HTERT RPE-1 (cell line): ENCODE results near the gene MAPK8IP1.

ENCODE experiments used
- in situ Hi-C: fragments of 300-500 bp; cut with MboI; formaldehyde crosslinking; loops from 4 replicates; pipeline ENCODE4 v1.14.3; 2020; ENCODE audit warnings: low sequenced_read_pairs

The MAPK8IP1 gene

DNA sequence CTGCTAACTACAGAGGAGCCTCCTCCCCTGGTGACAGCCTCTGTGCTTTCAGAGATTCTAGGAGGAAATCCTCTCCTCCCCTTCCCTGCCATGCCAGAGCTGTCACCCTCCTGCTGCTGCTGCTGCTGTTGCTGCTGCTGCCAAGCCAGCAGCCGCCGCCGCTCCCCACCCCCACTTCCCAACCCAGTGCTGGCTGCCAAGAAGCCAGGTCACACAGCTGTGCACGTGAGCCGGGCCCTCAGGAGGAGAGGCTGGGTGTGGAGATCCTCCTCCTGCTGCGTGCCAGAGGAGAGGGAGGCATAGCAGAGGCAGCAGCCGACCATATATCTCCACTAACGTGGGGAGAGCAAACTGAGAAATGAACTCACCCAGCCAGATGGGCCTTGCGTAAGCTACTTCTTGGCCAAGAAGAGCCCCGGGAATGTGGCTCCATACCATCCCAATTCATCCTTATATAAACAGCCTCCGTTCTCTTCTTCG, 25.8 kb upstream of the MAPK8IP1 start:
- in situ Hi-C loops, result no loop called here

DNA sequence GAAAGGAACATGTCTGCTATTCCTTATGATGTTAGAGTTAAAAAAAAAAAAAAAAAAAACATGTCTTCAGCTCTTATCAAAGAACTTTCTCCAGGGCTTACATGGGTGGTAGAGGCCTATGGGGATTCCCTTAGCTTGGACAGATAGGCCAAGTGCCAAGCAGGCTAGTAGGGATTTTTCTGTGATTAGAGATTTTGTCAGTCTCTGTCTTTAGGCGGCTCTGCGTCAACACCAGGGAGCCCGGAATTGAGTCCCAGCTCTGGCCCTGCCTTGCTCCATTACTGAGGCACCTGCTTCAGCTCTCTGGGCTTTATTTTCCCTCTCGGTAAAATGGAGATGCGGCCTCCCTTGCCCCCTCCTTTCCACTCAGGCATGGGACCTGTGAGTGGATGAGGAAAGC, 25.1 kb upstream of the MAPK8IP1 start:
- in situ Hi-C loops, result no loop called here

DNA sequence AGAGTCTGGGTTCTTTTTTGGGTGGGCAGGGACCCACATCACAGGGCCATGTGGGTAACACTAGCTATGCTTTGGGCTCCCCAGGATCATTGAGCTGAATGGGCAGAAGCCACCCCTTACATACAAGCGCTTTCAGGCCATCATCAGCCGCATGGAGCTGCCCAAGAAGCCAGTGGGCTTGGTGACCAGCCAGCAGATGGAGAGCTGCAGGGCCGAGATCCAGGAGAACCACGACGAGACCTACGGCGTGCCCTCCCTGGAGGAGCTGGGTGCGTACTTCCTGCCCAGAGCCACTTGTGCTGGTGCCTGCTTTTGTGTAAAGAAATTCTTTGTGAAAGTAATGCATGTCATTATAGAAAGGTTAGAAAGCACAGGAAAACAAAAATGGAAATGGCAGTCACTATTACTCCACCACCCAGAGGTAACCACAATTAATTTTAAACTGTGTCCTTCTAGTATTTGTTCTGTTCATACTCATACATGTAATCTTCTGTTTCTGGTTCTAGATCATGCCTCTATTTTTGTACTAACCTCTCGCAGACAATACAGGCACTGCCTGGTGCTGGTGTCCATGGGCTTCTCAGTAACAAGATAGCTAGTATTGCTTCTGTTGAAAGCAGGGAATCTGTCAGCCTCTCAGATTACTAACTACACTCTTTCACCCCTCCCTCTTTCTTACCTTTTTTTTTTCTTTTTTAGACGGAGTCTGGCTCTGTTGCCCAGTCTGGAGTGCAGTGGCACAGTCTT, 24.5 kb upstream of the MAPK8IP1 start:
- in situ Hi-C loops, result no loop called here

DNA sequence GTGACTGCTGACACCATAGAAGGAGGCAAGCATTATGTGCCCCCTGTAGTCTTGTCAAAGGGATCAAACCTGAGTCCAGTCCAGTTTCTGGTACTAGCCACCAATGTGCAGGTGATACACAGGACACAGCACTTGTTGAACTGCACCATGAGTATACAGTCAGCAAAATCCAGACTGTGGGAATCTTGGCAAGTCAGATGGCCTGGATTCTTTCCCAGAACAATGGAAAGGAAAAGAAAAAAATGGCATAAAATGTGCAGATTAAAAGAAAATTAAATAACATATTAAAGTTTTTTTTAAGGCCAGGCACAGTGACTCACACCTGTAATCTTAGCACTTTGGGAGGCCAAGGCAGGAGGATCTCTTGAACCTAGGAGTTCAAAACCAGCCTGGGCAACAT, 21.4 kb upstream of the MAPK8IP1 start:
- in situ Hi-C loops, result no loop called here

DNA sequence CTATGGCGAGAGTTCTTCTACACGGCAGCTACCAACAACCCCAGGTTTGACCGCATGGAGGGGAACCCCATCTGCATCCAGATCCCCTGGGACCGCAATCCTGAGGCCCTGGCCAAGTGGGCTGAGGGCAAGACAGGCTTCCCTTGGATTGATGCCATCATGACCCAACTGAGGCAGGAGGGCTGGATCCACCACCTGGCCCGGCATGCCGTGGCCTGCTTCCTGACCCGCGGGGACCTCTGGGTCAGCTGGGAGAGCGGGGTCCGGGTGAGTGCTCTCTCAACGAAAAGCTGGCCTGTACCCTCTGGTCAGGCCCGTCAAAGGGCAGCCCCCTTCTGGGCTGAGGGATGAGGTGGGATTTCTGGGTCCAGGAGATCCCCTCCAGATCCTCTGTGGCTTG, 15.9 kb upstream of the MAPK8IP1 start:
- in situ Hi-C loops, result no loop called here

DNA sequence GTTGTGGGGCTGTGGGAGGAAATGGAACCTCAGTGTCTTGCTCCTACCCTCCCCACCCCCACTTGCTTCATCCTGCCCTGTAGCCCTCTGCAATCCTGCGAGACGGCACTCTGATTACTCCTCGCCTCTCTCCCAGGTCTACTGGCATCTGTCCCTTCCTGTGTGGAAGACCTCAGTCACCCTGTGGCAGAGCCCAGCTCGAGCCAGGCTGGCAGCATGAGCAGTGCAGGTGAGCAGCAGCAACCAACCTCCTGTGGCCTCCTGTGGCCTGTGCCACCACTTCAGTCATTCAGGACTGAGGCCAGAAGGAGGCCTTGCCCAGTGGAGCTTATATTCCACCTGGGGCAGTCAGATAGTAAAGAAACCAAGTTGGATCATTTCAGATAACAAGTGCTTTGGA, 14.7 kb upstream of the MAPK8IP1 start:
- in situ Hi-C loops, result no loop called here

DNA sequence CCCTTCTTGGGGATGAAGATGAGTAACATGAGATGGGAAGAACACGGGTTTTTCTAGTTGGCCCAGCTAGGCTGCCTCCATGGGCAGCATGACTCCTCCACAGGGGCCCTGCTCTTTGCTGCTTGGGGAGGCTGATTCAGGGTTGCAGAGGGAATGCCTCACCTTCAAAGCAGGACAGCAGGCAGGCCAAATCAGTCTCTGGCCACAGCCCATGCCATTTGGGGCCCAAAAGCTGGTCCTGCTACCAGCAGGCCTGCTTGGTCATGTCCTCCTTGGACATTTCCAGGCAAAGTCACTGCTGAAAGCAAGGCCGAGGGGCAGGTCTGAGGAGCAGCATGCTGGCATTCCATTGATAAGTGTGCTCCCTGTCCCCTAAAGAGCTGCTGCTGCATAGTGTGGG, 13.8 kb upstream of the MAPK8IP1 start:
- in situ Hi-C loops, result no loop called here

DNA sequence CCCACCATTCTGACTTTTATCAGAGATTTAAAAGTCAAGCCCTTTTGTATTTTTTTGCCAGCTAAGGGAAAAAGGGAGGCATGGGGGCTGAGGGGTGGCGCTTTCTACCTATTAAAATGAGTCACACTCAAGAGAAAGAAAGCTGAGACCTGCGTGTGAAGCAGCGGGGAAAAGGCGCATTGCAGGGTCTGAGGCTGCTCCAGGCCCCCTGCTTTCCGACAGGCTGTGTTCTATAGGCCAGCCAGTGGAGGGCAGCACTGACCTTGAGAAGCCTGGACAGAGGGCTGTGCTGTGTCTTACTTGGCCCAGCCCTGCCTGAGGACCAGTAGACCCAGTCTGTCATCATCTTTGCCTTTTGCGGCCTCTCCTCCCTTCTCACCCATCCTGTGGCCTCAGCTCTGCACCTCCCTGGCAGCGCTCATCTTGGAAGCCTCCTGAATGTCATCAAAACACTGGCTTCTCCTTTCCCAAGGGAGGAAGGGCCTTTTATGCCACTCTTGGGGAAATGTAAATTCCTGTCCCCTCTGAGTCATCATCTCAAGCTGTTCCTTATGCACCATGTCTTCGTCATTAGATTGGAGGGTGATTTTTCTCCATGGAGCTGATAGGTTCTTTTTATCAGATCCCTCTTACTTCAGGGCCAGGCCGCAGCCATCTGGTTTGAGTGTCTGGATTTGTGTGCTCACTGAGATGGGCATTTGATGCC, 12.6 kb upstream of the MAPK8IP1 start:
- in situ Hi-C loops, result no loop called here

DNA sequence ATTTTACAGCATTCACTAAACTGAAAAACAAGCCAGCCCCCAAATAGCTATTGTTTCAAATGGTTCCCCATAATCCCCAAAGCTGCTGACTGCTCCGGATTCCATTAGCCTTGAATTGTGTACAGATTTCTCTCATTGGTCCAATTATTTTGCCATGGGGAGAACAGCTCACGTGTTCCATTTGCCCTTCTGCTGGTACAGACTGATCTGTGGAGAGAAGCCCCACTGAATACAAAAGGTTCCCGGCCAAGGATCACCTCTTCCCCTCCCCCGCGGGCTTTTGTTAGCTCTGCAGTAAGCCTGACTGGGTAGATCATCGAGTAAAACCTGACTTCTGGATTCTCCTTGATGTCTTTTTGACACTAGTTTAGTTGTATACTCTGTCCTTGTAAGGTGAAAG, 9.1 kb upstream of the MAPK8IP1 start:
- in situ Hi-C loops, result no loop called here

DNA sequence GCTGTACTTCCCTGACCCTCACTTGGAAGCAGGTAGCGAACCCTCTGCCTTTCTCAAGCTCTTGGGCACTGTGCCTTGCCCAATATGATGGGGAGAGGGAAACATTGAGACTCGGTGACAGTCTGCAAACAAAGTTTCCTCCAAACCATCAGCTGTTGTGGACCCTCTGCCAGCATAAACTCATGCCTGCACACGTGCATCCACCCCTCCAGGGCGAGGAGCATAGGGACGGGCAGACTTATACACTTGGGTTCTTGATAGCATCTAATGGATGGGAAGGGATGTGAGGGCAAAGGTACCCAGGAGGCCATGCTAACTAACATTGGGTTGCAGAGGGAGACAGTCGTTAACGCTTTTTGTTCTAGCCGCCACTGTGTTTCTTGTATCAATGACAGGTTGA, 8.2 kb upstream of the MAPK8IP1 start:
- in situ Hi-C loops, result no loop called here

DNA sequence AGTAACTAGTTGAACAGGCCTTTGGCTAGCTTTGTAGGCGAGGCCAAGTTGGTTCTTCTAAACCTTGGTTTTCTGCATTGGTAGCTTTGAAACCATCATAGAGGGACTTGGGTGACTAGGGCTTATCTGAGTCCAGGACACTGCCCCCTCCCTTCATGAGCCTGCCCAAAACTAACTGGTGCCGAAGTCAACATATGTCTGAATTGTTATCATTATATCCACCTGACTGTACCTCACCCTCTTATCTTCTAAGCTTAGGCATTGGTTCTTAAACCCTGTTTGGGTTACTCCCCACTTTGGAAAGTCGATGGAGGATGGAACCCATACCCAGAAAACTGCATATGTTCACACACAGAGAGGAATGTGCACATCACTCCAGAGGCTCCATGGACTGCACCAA, 7.6 kb upstream of the MAPK8IP1 start:
- in situ Hi-C loops, result no loop called here

DNA sequence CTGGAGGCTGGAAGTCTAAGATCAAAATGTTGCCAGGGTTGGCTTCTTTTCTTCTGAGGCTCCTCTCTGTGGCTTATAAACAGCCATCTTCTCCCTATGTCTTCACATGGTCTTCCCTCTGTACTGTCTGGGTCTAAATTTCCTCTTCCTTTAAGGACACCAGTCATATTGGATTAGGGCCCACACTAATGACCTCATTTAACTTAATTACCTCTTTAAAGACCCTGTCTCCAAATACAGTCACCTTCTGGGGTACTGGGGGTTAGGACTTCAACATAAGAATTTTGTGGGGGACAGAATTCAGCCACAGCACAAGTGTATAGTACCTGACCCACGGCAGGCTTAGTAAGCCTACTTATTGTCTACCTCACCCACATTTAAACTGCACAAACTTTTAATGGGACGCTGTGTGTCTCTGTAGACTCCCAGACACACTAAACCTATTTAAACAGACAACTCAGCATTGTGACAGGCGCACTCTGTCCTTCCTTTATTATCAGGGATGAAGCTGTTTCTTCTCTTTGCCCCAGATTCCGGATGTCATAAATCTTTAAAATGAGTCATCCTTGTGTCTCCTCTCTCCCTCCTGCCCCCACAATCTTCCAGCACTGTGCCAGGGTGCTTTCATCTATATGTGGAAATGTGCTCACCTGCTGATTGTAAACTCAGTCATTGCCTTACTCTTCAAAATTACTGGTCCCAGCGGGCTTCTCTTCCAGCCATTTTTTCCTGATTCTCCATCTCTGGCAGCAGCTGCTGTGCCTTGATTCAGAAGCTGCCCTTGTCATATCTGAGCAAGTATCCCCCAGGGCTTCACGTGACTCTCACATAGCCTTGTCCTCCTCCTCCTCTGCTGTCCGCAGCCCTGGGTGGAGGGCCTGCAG, 5.4 kb upstream of the MAPK8IP1 start:
- in situ Hi-C loops, result no loop called here

DNA sequence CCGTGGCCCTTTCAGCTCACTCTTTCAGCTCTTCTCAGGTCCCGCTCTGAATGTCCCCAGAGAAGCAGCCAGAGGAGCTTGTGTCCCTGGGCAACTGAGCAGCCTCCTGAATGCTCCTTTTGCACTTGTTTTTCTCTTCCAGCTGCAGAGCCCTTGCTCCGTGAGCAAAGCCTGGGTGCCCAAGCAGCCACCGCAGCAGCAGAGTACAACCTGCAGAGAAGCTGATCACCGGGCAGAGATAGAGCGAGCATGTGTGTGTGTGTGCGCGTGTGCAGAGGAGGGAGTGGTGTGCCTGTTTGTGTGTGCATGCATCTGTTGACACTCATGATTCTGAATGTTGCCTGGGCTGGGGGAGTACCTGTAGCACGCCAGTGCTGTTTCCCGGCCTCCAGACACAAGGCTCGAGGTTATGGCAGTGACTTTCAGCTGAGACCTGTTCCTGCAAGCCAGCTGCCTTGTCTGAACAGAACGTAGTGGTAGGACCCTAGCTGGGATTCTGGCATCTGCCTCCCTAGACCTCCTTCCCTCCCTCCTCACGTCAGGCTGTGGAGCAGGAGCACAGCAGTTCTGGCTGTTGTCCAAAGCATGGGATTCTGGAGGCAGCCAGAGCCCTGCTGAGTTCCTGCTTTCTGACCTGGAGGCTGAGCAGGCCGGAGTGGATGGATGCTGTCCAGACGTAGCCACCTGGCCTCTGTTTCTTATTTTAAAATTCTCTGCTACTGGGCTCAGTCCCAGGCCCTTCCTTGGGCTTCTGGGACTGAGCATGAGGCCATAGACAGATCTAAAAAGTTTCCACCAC, 4.5 kb upstream of the MAPK8IP1 start:
- in situ Hi-C loops, result no loop called here

DNA sequence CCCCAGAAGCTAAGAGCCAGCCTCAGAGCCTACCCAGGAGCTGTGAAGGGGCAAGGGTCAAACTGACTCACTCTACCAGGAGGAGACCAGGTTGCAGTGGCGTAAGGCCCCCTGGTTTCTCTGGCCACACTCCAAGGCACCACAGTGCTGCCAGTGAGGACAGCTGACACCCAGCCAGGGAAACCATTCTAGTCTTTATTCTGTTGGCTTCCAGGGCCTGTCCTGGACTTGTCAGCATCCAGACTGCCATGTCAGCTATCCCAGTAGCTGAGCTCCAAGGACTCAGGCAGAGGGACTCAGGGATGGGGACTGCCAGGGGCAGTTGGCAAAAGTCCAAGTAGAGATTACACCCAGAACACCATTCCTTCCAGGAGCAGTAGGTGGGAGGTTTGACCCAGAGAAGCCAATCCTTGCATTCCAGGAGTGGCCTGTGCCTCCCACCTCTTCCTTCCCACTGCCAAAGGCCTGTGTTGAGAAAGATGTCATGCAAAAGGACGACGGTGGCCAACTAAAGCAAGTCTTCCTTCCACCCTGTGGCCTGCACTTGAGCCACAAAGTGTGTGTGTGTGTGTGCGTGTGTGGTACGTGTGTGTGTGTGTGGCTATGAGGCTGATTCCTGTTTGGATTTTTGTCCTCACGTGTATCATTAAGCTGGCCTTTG, 3.6 kb upstream of the MAPK8IP1 start:
- in situ Hi-C loops, result no loop called here

DNA sequence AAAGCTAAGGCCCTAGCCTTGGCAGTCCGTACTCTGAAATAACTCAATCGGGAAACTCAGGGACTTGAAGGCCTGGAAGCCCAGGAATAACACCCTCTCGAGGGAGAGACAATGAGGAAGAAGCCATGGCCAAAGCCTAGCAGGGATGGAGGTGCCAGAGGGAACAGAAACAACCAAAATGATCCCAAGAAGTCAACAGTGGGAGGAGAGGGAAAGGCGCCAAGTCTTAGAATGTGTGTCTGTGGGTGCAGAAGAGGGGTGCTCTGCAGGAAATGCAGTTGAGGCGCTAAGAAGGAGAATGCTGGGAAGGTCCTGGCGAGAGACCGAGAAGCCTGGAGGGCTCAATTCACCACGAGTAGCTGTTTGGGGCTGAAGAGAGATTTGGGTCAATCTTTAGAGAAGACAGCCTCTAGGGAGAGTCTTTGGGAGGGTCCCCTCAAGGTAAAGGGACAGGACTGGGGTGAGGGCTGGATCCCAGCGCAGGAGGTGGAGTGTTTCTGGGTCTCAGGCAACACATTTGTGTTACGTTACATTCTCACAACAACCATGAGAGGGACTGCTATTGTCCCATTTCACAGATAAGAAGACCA, 760 bp upstream of the MAPK8IP1 start:
- in situ Hi-C loops, result no loop called here

DNA sequence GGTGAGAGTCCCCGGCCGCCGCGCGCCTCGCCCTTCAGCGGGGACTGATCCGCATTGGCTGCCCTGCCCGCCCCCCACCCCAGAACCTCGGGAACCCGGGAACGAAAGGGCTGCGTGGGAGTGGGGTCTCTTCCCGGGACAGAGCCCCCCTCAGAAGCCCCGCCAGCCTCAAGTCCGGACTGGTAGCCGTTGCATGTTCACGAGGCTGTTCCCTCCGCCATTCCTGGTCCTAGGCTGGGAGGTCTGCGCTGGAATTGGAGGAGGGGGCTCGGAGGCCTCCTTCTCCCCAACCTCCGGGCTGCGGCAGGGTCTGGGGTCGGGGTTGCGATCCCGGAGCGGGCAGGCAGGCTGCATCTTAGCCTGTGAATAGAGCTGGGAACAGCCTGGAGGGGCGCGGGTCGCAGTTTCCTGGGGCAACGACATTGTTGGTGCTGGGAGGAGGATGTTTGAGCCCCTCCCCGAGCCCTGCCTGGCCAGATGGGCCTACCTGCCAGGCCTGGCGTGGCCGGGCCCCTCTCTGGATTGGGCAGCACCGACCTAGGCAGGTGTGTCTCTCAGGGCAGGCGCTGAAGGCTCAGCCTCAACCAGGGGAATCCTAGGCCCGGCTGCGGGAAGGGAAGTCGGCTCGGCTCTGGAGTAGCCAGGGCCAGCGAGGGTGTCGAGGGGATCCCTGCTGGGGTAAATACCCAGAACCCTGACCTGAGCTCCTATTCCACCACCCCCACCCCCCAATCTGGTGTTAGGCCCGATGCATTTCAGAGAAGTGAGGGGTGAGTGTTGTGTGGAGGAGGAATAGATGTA, 670 bp downstream of the MAPK8IP1 start:
- in situ Hi-C loops, result no loop called here

DNA sequence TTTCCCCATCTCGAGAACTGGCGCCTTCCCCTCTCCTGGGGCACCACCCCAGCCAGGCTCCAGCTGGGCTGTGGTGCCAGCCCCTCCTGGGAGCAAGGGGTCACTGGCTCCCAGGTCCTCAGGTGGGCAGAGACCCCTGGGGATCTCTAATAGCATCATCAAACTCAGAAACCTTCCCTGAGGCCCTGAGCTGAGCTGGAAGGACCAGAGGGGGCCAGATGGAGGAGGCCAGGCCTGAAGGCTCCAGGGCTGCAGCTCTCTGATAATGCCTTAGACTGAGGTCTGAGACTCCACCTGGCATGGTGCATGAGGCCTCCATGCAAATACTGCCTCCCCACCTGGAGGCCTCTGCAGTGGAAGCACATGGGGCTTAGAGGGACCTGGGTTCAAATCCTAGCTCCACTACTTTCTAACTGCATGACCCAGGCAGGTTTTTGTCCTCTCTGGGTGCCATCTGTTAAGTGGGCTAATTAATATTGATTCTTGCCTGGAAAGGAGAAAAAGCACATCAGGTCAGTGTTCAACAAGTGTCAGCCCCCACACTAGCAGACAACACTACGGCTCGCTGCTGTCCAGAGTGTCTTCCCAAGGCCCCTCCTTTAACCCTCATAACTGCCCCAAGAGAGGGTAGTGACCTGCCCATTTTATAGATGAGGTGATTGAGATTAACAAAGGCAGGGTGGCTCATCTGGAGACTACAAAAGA, 1.5 kb downstream of the MAPK8IP1 start:
- in situ Hi-C loops, result no loop called here

DNA sequence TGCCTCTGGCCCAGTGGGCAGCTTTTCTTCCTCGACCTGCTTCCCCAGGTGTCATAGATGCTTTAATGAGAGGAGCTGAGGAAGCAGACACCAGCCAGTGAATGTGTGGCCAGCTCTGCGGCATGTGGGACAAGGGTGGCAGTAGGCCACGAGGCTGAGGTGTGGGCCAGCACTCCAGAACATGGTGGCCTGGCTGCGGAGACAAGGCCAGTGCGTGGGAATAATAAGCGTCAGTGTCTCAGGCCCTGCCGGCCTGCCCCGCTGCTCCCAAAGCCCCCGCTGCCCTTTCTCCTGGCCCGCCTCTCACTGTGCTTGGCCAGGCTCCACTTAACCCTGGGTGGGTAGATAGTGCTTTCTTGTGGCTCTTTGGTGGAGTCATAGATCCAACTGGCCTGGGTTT, 2.1 kb downstream of the MAPK8IP1 start:
- in situ Hi-C loops, result no loop called here
